ENCODE measurements around the gene LEFTY1. TPM values are rescaled to one million over a fixed set of nuclear protein-coding genes. Genes with fewer than 3 reads are reported as not detected.
"Not testable (repeated sequence)": the region's sequence is repeated elsewhere in the genome, so short reads cannot be mapped to it uniquely, and the experiment has no call there.

Gene LEFTY1
- not detected for total RNA-seq

- Mint-ChIP-seq H3K27ac (no peak within 1 kb of the TSS), H3K27me3 (ENCODE audit: low read depth) (peaks cover 10% of the 10 kb centered on the region), H3K9me3 (ENCODE audit: insufficient read depth) (no peaks in the 10 kb centered on the region), H3K4me3 (no peak within 1 kb of the TSS), H3K36me3 (ENCODE audit: low read depth) (no peaks in the 10 kb centered on the region), H3K4me1 (ENCODE audit: low read depth) (peaks cover under 1% of the 10 kb centered on the region)
- no peak for DNase-seq
- POLR2A ChIA-PET: interaction anchor here (1.8 kb wide), 1 partner anchor 8 kb away, joined by 4 read pairs; no protein-coding TSS in a partner anchor
- CTCF ChIA-PET: interaction anchor here (0.8 kb wide), 1 partner anchor 22 kb away, joined by 3 read pairs; no protein-coding TSS in a partner anchor
- ATAC-seq: peak; percentile 20
These were observed at the start of gene LEFTY1 for GRCh38 chr1:225888898-225889601. Gene LEFTY1 (minus strand): TSS chr1:225889146. CDS start chr1:225889066, 80 bp downstream.

GRCh38 chr1:225937048-225937968 is 48.4 kb upstream of the LEFTY1 start:
- no peak for DNase-seq
- H3K9me3 Mint-ChIP-seq (ENCODE audit: insufficient read depth): no peaks in the 10 kb centered on the region
- no peak overlapping the region for H3K4me3 Mint-ChIP-seq
- ChIA-PET CTCF (interaction anchor here (1.6 kb wide), 1 partner anchor 8 kb away, joined by 6 read pairs; no protein-coding TSS in a partner anchor), POLR2A (interaction anchor here (1.0 to 2.2 kb wide), 3 partner anchors 11 to 160 kb away, joined by 3 to 10 read pairs (median 6); partner anchors contain the start of genes PYCR2 and SRP9)
- H3K36me3 Mint-ChIP-seq (ENCODE audit: low read depth): no peaks in the 10 kb centered on the region
- ATAC-seq: no peak
- H3K27ac Mint-ChIP-seq: no peak overlapping the region
- H3K4me1 Mint-ChIP-seq (ENCODE audit: low read depth): no peaks in the 10 kb centered on the region
- H3K27me3 Mint-ChIP-seq (ENCODE audit: low read depth): peaks cover 5% of the 10 kb centered on the region

GRCh38 chr1:225936523-225936922 is 47.6 kb upstream of the LEFTY1 start:
- Mint-ChIP-seq H3K27ac (no peak overlapping the region), H3K4me1 (ENCODE audit: low read depth) (no peaks in the 10 kb centered on the region), H3K36me3 (ENCODE audit: low read depth) (no peaks in the 10 kb centered on the region), H3K27me3 (ENCODE audit: low read depth) (peaks cover 5% of the 10 kb centered on the region), H3K4me3 (no peak overlapping the region), H3K9me3 (ENCODE audit: insufficient read depth) (no peaks in the 10 kb centered on the region)
- DNase-seq: no peak
- ChIA-PET CTCF (interaction anchor here (1.6 kb wide), 1 partner anchor 9 kb away, joined by 6 read pairs; no protein-coding TSS in a partner anchor), POLR2A (interaction anchor here (1.0 to 2.2 kb wide), 2 partner anchors 12 to 159 kb away, joined by 3 to 10 read pairs; partner anchors contain the start of genes PYCR2 and SRP9)
- ATAC-seq: no peak

GRCh38 chr1:225936086-225936485 is 47.1 kb upstream of the LEFTY1 start:
- H3K27ac Mint-ChIP-seq; H3K9me3 Mint-ChIP-seq (ENCODE audit: insufficient read depth); H3K27me3 Mint-ChIP-seq (ENCODE audit: low read depth); H3K4me1 Mint-ChIP-seq (ENCODE audit: low read depth); DNase-seq; ATAC-seq; H3K4me3 Mint-ChIP-seq; H3K36me3 Mint-ChIP-seq (ENCODE audit: low read depth): not testable (repeated sequence)
- POLR2A ChIA-PET: interaction anchor here (1.0 kb wide), 1 partner anchor 158 kb away, joined by 3 read pairs; the partner anchor contains the start of gene SRP9
- CTCF ChIA-PET: interaction anchor here (1.6 kb wide), 1 partner anchor 9 kb away, joined by 6 read pairs; no protein-coding TSS in a partner anchor

- no peaks in the 10 kb centered on the region for H3K4me1 Mint-ChIP-seq (ENCODE audit: low read depth)
- no peaks in the 10 kb centered on the region for H3K9me3 Mint-ChIP-seq (ENCODE audit: insufficient read depth)
- no peaks in the 10 kb centered on the region for H3K27me3 Mint-ChIP-seq (ENCODE audit: low read depth)
- no peak overlapping the region for H3K4me3 Mint-ChIP-seq
- ATAC-seq: no peak
- no peak for DNase-seq
- no peaks in the 10 kb centered on the region for H3K36me3 Mint-ChIP-seq (ENCODE audit: low read depth)
- no peak overlapping the region for H3K27ac Mint-ChIP-seq
- POLR2A ChIA-PET: no interaction called here
- CTCF ChIA-PET: interaction anchor here (1.1 to 1.2 kb wide), 2 partner anchors 53 to 156 kb away, joined by 3 to 4 read pairs; no protein-coding TSS in a partner anchor
These were observed 45.8 kb upstream of the LEFTY1 start for GRCh38 chr1:225934711-225935110.

GRCh38 chr1:225933072-225933471 is 44.1 kb upstream of the LEFTY1 start:
- H3K36me3 Mint-ChIP-seq (ENCODE audit: low read depth): no peaks in the 10 kb centered on the region
- no peak for ATAC-seq
- H3K4me1 Mint-ChIP-seq (ENCODE audit: low read depth): peaks cover 14% of the 10 kb centered on the region
- no peak overlapping the region for H3K4me3 Mint-ChIP-seq
- DNase-seq: no peak
- H3K27ac Mint-ChIP-seq: no peak overlapping the region
- POLR2A ChIA-PET: interaction anchor here (1.1 to 1.8 kb wide), 2 partner anchors 35 to 465 kb away, joined by 3 to 5 read pairs; no protein-coding TSS in a partner anchor
- no peaks in the 10 kb centered on the region for H3K9me3 Mint-ChIP-seq (ENCODE audit: insufficient read depth)
- no peaks in the 10 kb centered on the region for H3K27me3 Mint-ChIP-seq (ENCODE audit: low read depth)
- CTCF ChIA-PET: no interaction called here

GRCh38 chr1:225931270-225932136 is 42.6 kb upstream of the LEFTY1 start:
- no peak overlapping the region for H3K4me3 Mint-ChIP-seq
- POLR2A ChIA-PET: interaction anchor here (0.6 to 1.8 kb wide), 2 partner anchors 464 to 1763 kb away, joined by 3 to 5 read pairs; no protein-coding TSS in a partner anchor
- CTCF ChIA-PET: interaction anchor here (1.0 to 1.2 kb wide), 4 partner anchors 8 to 30 kb away, joined by 3 read pairs; no protein-coding TSS in a partner anchor
- ATAC-seq: no peak
- no peaks in the 10 kb centered on the region for H3K27me3 Mint-ChIP-seq (ENCODE audit: low read depth)
- no peak for DNase-seq
- H3K9me3 Mint-ChIP-seq (ENCODE audit: insufficient read depth): no peaks in the 10 kb centered on the region
- no peak overlapping the region for H3K27ac Mint-ChIP-seq
- H3K36me3 Mint-ChIP-seq (ENCODE audit: low read depth): no peaks in the 10 kb centered on the region
- peaks cover 24% of the 10 kb centered on the region for H3K4me1 Mint-ChIP-seq (ENCODE audit: low read depth)

- no peak overlapping the region for H3K4me3 Mint-ChIP-seq
- no peaks in the 10 kb centered on the region for H3K36me3 Mint-ChIP-seq (ENCODE audit: low read depth)
- no peaks in the 10 kb centered on the region for H3K27me3 Mint-ChIP-seq (ENCODE audit: low read depth)
- no peak for ATAC-seq
- no peaks in the 10 kb centered on the region for H3K9me3 Mint-ChIP-seq (ENCODE audit: insufficient read depth)
- ChIA-PET CTCF (interaction anchor here (1.0 to 1.2 kb wide), 3 partner anchors 7 to 31 kb away, joined by 3 read pairs; no protein-coding TSS in a partner anchor), POLR2A (no interaction called here)
- no peak for DNase-seq
- no peak overlapping the region for H3K27ac Mint-ChIP-seq
- peaks cover 27% of the 10 kb centered on the region for H3K4me1 Mint-ChIP-seq (ENCODE audit: low read depth)
These were observed 41.6 kb upstream of the LEFTY1 start for GRCh38 chr1:225930566-225930965.

- peak overlapping the region; percentile 83 for H3K27ac Mint-ChIP-seq
- not testable (repeated sequence) for DNase-seq; H3K9me3 Mint-ChIP-seq (ENCODE audit: insufficient read depth); H3K36me3 Mint-ChIP-seq (ENCODE audit: low read depth); H3K27me3 Mint-ChIP-seq (ENCODE audit: low read depth); ATAC-seq; H3K4me3 Mint-ChIP-seq
- ChIA-PET CTCF (interaction anchor here (1.3 kb wide), 1 partner anchor 9 kb away, joined by 4 read pairs; no protein-coding TSS in a partner anchor), POLR2A (interaction anchor here (0.8 to 1.6 kb wide), 3 partner anchors 47 to 152 kb away, joined by 3 to 4 read pairs (median 4); partner anchors contain the start of genes SRP9 and TMEM63A)
- peaks cover 33% of the 10 kb centered on the region for H3K4me1 Mint-ChIP-seq (ENCODE audit: low read depth)
These were observed 40.5 kb upstream of the LEFTY1 start for GRCh38 chr1:225929462-225929861.

- H3K4me3 Mint-ChIP-seq: peak overlapping the region; percentile 7
- no peaks in the 10 kb centered on the region for H3K36me3 Mint-ChIP-seq (ENCODE audit: low read depth)
- peak overlapping the region; percentile 83 for H3K27ac Mint-ChIP-seq
- H3K4me1 Mint-ChIP-seq (ENCODE audit: low read depth): peaks cover 34% of the 10 kb centered on the region
- ATAC-seq (no peak), DNase-seq (peak; percentile 61)
- ChIA-PET POLR2A (interaction anchor here (1.0 to 1.6 kb wide), 2 partner anchors 46 to 48 kb away, joined by 3 to 4 read pairs; partner anchors contain the start of gene TMEM63A), CTCF (interaction anchor here (1.3 kb wide), 1 partner anchor 8 kb away, joined by 4 read pairs; no protein-coding TSS in a partner anchor)
- H3K27me3 Mint-ChIP-seq (ENCODE audit: low read depth): no peaks in the 10 kb centered on the region
- no peaks in the 10 kb centered on the region for H3K9me3 Mint-ChIP-seq (ENCODE audit: insufficient read depth)
These were observed 39.5 kb upstream of the LEFTY1 start for GRCh38 chr1:225928186-225929175.

All from activated CD8-positive, alpha-beta T cell treated with anti-CD3 and anti-CD28 coated beads, Interleukin-2, amount 10 ng/mL, durations not matched to agents 7 days and 5 days (primary cell).